Esophagus (tissue), 2 donors: ENCODE measurements around the gene LRATD1. TPM values are rescaled to one million over a fixed set of nuclear protein-coding genes. Genes with fewer than 3 reads are reported as not detected.

Source experiments
- H3K27ac ChIP-seq, 2 donors: one replicate each; pipeline ENCODE4 v1.5.1; 2013; ENCODE audit warnings: low read depth in 2 of 2, mild to moderate bottlenecking in 2 of 2, inconsistent platforms in 1 of 2, low read length in 1 of 2, moderate library complexity in 1 of 2
- H3K27me3 ChIP-seq, 2 donors: one replicate each; pipeline ENCODE4 v1.6.1; 2013; ENCODE audit warnings: low read length in 2 of 2, control low read depth in 1 of 2, mild to moderate bottlenecking in 1 of 2; ENCODE audit not compliant: insufficient read depth in 2 of 2, control insufficient read depth in 1 of 2
- H3K36me3 ChIP-seq, 2 donors: one replicate each; pipeline ENCODE4 v1.6.1; 2013; ENCODE audit warnings: low read length in 1 of 2; ENCODE audit not compliant: control insufficient read depth in 2 of 2, insufficient read depth in 2 of 2
- H3K4me1 ChIP-seq, 2 donors: one replicate each; pipeline ENCODE4 v1.6.1; 2013; ENCODE audit warnings: low read length in 1 of 2; ENCODE audit not compliant: control insufficient read depth in 2 of 2, insufficient read depth in 2 of 2
- H3K4me3 ChIP-seq, 2 donors: one replicate each; pipeline ENCODE4 v1.5.1; 2013; ENCODE audit warnings: low read length in 2 of 2, mild to moderate bottlenecking in 2 of 2, low read depth in 1 of 2, moderate library complexity in 1 of 2
- H3K9me3 ChIP-seq, 2 donors: one replicate each; pipeline ENCODE4 v1.6.1; 2013; ENCODE audit warnings: mild to moderate bottlenecking in 2 of 2, low read depth in 1 of 2, low read length in 1 of 2, moderate library complexity in 1 of 2; ENCODE audit not compliant: control insufficient read depth in 2 of 2, insufficient read depth in 1 of 2
- WGBS, 2 donors: extraction: QIAGEN DNeasy Blood & Tissue Kit; methylation state at CpG; one replicate each; pipeline ENCODE4 v1.1.7; 2013; 5-methylcytosine and 5-hydroxymethylcytosine counted together
- polyA plus RNA-seq, 2 donors: library from polyadenylated mRNA; stranded (reverse); fragments of 200-250 nt; gene quantifications; one replicate each; pipeline ENCODE4 v1.2.3, GENCODE V29; 2013
- donor health status: healthy with polysubstance abuse.
- donor health status: Bipolar disorder and iron deficiency.

LRATD1 gene
- polyA plus RNA-seq, 2 donors = 23.1 to 25.8 TPM

DNA sequence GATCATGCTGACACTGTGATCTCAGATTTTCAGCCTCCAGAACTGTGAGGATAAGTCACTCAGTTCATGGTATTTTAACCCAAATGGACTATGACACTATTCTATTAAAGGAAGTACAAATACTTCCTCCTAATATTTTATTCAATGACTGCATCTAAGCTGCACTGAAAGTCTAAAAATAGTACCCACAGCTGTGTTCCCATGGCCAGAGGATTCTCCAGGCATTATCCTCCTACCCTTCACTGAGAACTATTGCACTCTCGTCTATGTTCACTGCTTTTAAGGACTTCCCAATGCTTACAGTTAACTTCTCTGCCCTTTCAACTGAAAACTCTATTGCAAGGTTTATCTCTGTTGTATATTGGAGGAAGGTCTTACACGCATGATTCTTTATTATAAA, 15.2 kb downstream of the LRATD1 start:
- no peak overlapping the region for H3K27ac ChIP-seq
- 65 to 73% methylated on average over 2 of the region's 2 CpGs for WGBS, 2 donors
- no peak overlapping the region for H3K4me3 ChIP-seq
- H3K4me1 ChIP-seq = no peaks in the 10 kb centered on the region
- H3K9me3 ChIP-seq = no peaks in the 10 kb centered on the region
- no peaks in the 10 kb centered on the region for H3K27me3 ChIP-seq
- H3K36me3 ChIP-seq = peaks cover 0 to 2% of the 10 kb centered on the region in 2 donors

DNA sequence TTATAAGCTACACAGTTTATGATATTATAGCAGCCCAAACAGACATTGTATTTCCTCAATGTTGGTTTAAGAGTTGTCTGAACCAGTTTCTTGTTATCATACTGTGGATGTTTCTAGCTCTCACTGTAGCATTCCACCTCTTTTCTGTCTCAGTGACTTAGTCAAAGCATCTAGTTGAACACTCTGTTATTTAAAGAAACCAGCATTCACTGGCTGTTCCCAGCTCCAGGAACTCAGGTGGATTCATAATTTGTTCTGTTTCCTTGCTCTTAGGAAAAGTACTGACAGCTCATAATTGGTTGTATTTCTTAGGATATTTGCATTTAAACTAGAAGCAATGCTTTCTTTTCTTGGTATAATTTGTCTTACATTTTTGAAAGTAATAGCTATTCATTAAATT, 17.5 kb downstream of the LRATD1 start:
- H3K4me3 ChIP-seq = no peak overlapping the region
- peaks cover 0 to 2% of the 10 kb centered on the region in 2 donors for H3K36me3 ChIP-seq
- no peak overlapping the region for H3K27ac ChIP-seq
- no peaks in the 10 kb centered on the region for H3K27me3 ChIP-seq
- H3K4me1 ChIP-seq = no peaks in the 10 kb centered on the region
- H3K9me3 ChIP-seq = no peaks in the 10 kb centered on the region

- WGBS, 2 donors = 66 to 68% methylated on average over 4 of the region's 4 CpGs
- Histone ChIP-seq H3K4me3 (no peak overlapping the region), H3K27me3 (no peaks in the 10 kb centered on the region), H3K27ac (no peak overlapping the region), H3K9me3 (no peaks in the 10 kb centered on the region), H3K4me1 (no peaks in the 10 kb centered on the region), H3K36me3 (no peaks in the 10 kb centered on the region)
Observed at GRCh38 chr2:14654835-14655282, 22.3 kb downstream of the LRATD1 start.

DNA sequence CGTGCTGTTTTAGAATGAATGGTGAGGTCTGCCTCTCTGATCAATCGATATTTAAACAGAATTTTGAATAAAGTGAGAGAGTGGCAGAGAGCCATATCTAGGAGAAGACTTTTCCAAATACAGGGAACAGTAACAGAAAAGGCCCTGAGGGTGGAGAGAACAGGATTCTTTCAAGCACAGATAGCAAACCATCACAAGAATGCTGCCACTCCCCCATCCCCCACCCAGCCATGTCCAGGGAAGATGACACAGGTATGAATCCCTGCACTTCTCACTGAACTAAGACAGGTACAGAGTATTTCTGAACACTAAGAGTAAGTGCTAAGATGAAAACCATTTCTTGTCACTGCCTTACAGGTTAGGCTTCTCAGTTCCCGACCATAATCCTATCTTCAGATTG, 23.6 kb downstream of the LRATD1 start:
- WGBS, 2 donors = 85 to 89% methylated on average over 3 of the region's 3 CpGs

GRCh38 chr2:14661163-14661562, 28.6 kb downstream of the LRATD1 start:
- Histone ChIP-seq H3K27me3 (no peaks in the 10 kb centered on the region), H3K27ac (no peak overlapping the region), H3K36me3 (no peaks in the 10 kb centered on the region), H3K4me1 (no peaks in the 10 kb centered on the region), H3K4me3 (no peak overlapping the region), H3K9me3 (no peaks in the 10 kb centered on the region)
- 84 to 93% methylated on average over 3 of the region's 3 CpGs for WGBS, 2 donors

More for the DNA sequence above, 23.6 kb downstream of the LRATD1 start:
- Histone ChIP-seq H3K4me3 (no peak overlapping the region), H3K4me1 (no peaks in the 10 kb centered on the region), H3K9me3 (no peaks in the 10 kb centered on the region), H3K27me3 (no peaks in the 10 kb centered on the region), H3K36me3 (no peaks in the 10 kb centered on the region), H3K27ac (no peak overlapping the region)

GRCh38 chr2:14673351-14673875, 40.9 kb downstream of the LRATD1 start:
- Histone ChIP-seq H3K27me3 (no peaks in the 10 kb centered on the region), H3K4me3 (no peak overlapping the region), H3K9me3 (peaks cover 0 to 2% of the 10 kb centered on the region in 2 donors), H3K4me1 (no peaks in the 10 kb centered on the region), H3K27ac (no peak overlapping the region), H3K36me3 (no peaks in the 10 kb centered on the region)
- WGBS, 2 donors = 69 to 78% methylated on average over 8 of the region's 8 CpGs

- Histone ChIP-seq H3K4me3 (no peak overlapping the region), H3K9me3 (no peaks in the 10 kb centered on the region), H3K27me3 (no peaks in the 10 kb centered on the region), H3K27ac (no peak overlapping the region), H3K36me3 (no peaks in the 10 kb centered on the region), H3K4me1 (no peaks in the 10 kb centered on the region)
- WGBS, 2 donors = 72 to 74% methylated on average over 1 of the region's 1 CpG
Observed at GRCh38 chr2:14675489-14675888, 43.0 kb downstream of the LRATD1 start.

- H3K27me3 ChIP-seq = no peaks in the 10 kb centered on the region
- H3K4me3 ChIP-seq = no peak overlapping the region
- H3K9me3 ChIP-seq = no peaks in the 10 kb centered on the region
- H3K27ac ChIP-seq = no peak overlapping the region
- no peaks in the 10 kb centered on the region for H3K36me3 ChIP-seq
- H3K4me1 ChIP-seq = no peaks in the 10 kb centered on the region
Observed at GRCh38 chr2:14676371-14676770, 43.9 kb downstream of the LRATD1 start.

DNA sequence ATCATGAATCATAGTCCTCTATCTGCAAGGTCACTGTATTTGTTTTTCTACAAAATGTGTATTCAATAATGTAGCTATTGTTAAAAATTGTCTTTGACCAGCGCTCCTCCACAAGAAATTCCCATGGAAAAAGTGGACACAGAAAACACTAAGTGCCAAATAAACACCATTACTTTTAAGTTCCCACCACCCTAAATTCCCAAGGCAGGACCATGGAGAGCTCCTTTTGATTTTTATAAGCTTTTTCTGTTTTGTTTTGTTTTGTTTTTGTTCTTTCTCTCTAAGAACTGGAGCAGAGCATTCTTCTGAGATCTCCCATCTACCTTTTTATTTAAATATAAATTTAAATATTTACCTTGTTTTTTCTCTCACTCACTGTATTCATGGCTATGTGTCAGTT, 44.5 kb downstream of the LRATD1 start:
- H3K4me1 ChIP-seq = no peaks in the 10 kb centered on the region
- H3K4me3 ChIP-seq = no peak overlapping the region
- no peaks in the 10 kb centered on the region for H3K36me3 ChIP-seq
- no peaks in the 10 kb centered on the region for H3K27me3 ChIP-seq
- H3K27ac ChIP-seq = no peak overlapping the region
- H3K9me3 ChIP-seq = no peaks in the 10 kb centered on the region
- WGBS, 2 donors = 66 to 71% methylated on average over 1 of the region's 1 CpG

DNA sequence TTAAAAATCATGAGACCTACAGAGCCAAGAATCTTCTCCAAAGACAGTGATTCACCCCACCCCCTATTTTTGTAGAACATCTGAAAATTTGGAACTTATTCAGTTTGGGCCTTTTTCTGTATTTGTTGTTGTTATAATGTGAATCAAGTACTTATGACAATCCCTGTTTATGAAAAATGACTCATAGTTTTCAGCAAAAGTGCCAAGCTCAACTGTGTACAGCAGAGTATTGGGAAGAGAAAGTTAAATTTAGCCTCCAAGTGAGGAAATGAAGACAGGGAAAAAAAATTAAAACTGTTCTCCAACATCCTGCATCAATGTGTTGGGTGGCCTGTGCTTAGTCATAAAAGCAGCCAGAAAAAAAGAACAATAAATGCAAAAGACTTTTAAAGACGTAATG, 46.2 kb downstream of the LRATD1 start:
- WGBS, 2 donors = 53 to 71% methylated on average over 1 of the region's 1 CpG

More for the DNA sequence above, 46.2 kb downstream of the LRATD1 start:
- H3K9me3 ChIP-seq = no peaks in the 10 kb centered on the region
- H3K4me1 ChIP-seq = no peaks in the 10 kb centered on the region
- H3K36me3 ChIP-seq = no peaks in the 10 kb centered on the region
- no peak overlapping the region for H3K27ac ChIP-seq
- H3K4me3 ChIP-seq = no peak overlapping the region
- H3K27me3 ChIP-seq = no peaks in the 10 kb centered on the region
